Natural killer cell (primary cell): ENCODE results near the gene ISCA1. TPM values are rescaled to one million over a fixed set of nuclear protein-coding genes. Genes with fewer than 3 reads are reported as not detected.

Experiments used
- ATAC-seq, 3 donors: fragments of 150-1000 bp in 2 of 3; fragments of 200-7000 bp in 1 of 3; cut with Tn5 transposase; 1 replicate in 1 of 3; 2 replicates in 2 of 3; pipeline ENCODE4 v1.10.0; 2021; ENCODE audit warnings: mild to moderate bottlenecking in 2 of 3, moderate library complexity in 2 of 3
- DNase-seq, 2 donors: peaks; one replicate each; pipeline versions ENCODE4 v3.0.0 to v3.0.0-alpha.2; 2013 to 2021; ENCODE audit warnings: mixed read lengths in 1 of 2
- H3K27ac ChIP-seq: one replicate; pipeline ENCODE4 v1.5.1; 2013; ENCODE audit warnings: mild to moderate bottlenecking, low read length
- H3K27me3 ChIP-seq: one replicate; pipeline ENCODE4 v1.6.1; 2013; ENCODE audit warnings: low read length; ENCODE audit not compliant: control insufficient read depth, insufficient read depth
- H3K36me3 ChIP-seq: one replicate; pipeline ENCODE4 v1.6.1; 2013; ENCODE audit warnings: low read length; ENCODE audit not compliant: control insufficient read depth, insufficient read depth
- H3K4me1 ChIP-seq: one replicate; pipeline ENCODE4 v1.6.1; 2013; ENCODE audit warnings: low read length; ENCODE audit not compliant: control insufficient read depth, insufficient read depth
- H3K4me3 ChIP-seq: one replicate; pipeline ENCODE4 v1.5.1; 2013; ENCODE audit warnings: low read length
- H3K9me3 ChIP-seq: one replicate; pipeline ENCODE4 v1.6.1; 2013; ENCODE audit warnings: low read length; ENCODE audit not compliant: control insufficient read depth, insufficient read depth
- H3K27ac Mint-ChIP-seq, 2 donors: one replicate each; pipeline ENCODE4 v1.8.0; 2022; ENCODE audit warnings: mild to moderate bottlenecking in 2 of 2, mixed read lengths in 2 of 2, moderate library complexity in 1 of 2
- H3K27me3 Mint-ChIP-seq, 2 donors: one replicate each; pipeline ENCODE4 v1.8.0; 2022; ENCODE audit warnings: low read depth in 2 of 2, mixed read lengths in 2 of 2
- H3K36me3 Mint-ChIP-seq: one replicate; pipeline ENCODE4 v1.8.0; 2022; ENCODE audit warnings: mixed read lengths
- H3K4me1 Mint-ChIP-seq, 2 donors: one replicate each; pipeline ENCODE4 v1.8.0; 2022; ENCODE audit warnings: mixed read lengths in 2 of 2
- H3K4me3 Mint-ChIP-seq: one replicate; pipeline ENCODE4 v1.8.0; 2022; ENCODE audit warnings: mild to moderate bottlenecking, moderate library complexity, mixed read lengths
- H3K9me3 Mint-ChIP-seq, 2 donors: one replicate each; pipeline ENCODE4 v1.8.0; 2022; ENCODE audit warnings: mixed read lengths in 2 of 2
- WGBS: methylation state at CpG from one replicate; pipeline ENCODE4 v1.1.7; 2013; ENCODE audit warnings: missing lambda C conversion rate; ENCODE audit not compliant: insufficient coverage; 5-methylcytosine and 5-hydroxymethylcytosine counted together
- intact Hi-C: fragments of 100-400 bp; cut with micrococcal nuclease; formaldehyde crosslinking; loops from one replicate; pipeline ENCODE4 v1.14.2; 2022
- total RNA-seq, 4 donors: library from RNA; stranded (reverse); fragments of 120-200 nt in 1 of 4; gene quantifications; one replicate each; pipeline versions ENCODE4 v1.2.3 to v1.2.4, GENCODE V29; 2013 to 2022
- TF ChIP-seq, protein P1 (sequence below): fragments of 200-600 bp; IDR thresholded peaks from one replicate; pipeline ENCODE4 v1.8.0; 2022; ENCODE audit warnings: antibody characterized with exemption

ISCA1 gene
- total RNA-seq, 3 donors from 2014 or later (not counting 1 experiment from before 2014, with no cell fraction given): 57.3 to 67.6 (median 63.4) TPM

DNA sequence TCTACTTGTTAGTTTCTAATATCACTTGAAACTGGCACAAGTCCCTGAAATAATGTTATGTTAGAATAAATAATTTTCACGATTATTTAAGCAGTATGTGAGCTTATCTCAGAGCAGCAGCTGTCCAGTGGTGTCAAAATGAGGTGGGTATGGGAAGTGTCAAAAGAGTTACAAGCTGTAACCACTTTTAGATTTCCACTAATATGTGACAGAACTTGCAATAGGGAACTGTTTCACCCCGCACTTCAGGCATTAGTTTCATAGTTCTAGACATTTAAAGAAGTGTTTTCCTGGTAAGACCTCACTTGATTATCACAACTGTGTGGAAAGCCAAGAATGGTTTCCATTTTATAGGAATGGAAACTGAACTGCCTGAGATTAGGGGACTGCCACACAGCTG, 2.9 kb upstream of the ISCA1 start:
- TF ChIP-seq, protein P1, sequence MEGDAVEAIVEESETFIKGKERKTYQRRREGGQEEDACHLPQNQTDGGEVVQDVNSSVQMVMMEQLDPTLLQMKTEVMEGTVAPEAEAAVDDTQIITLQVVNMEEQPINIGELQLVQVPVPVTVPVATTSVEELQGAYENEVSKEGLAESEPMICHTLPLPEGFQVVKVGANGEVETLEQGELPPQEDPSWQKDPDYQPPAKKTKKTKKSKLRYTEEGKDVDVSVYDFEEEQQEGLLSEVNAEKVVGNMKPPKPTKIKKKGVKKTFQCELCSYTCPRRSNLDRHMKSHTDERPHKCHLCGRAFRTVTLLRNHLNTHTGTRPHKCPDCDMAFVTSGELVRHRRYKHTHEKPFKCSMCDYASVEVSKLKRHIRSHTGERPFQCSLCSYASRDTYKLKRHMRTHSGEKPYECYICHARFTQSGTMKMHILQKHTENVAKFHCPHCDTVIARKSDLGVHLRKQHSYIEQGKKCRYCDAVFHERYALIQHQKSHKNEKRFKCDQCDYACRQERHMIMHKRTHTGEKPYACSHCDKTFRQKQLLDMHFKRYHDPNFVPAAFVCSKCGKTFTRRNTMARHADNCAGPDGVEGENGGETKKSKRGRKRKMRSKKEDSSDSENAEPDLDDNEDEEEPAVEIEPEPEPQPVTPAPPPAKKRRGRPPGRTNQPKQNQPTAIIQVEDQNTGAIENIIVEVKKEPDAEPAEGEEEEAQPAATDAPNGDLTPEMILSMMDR: no peak
- intact Hi-C loops: loop anchor here (10.0 kb wide), 1 partner anchor 80 kb away; no protein-coding TSS in a partner anchor
- Histone ChIP-seq H3K36me3 (peaks cover 21% of the 10 kb centered on the region), H3K27ac (no peak overlapping the region), H3K9me3 (no peaks in the 10 kb centered on the region), H3K4me3 (no peak overlapping the region), H3K27me3 (no peaks in the 10 kb centered on the region), H3K4me1 (peaks cover 17% of the 10 kb centered on the region)
- Mint-ChIP-seq H3K27ac (peak overlapping the region; percentile 62 to 95), H3K4me3 (no peak overlapping the region), H3K4me1 (peaks cover 22 to 26% of the 10 kb centered on the region in 2 donors), H3K27me3 (no peaks in the 10 kb centered on the region), H3K9me3 (no peaks in the 10 kb centered on the region), H3K36me3 (no peaks in the 10 kb centered on the region)
- DNase-seq (no peak), ATAC-seq (no peak)
- WGBS: 55% methylated on average over 2 of the region's 2 CpGs

DNA sequence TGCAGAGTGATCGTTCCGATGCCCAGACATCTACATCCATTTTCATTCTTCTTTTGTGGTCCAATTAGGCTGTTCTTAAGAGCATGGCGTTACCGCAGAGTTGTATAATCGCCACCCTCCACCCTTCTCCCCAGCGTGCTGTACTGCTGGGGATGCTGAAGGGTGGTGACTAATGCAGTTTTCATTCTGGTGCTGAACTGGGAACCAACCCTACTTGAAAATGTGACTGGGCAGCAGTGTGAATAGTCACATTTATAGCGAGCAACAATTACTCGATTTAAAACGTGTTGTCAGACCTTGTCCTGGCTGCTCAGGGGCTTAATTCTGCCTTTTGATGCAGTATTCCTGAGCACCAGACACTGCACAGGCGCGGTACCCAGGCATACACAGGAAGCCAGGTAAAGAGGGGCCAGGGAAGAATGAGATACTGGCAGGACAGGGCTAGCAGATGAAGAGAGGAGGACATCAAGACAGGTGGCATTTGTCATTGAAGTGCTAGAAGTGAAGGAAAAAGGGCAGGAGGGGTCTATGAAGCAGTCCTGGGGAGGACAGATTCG, 719 bp upstream of the ISCA1 start:
- H3K9me3 Mint-ChIP-seq: no peaks in the 10 kb centered on the region
- no peak for DNase-seq
- no peaks in the 10 kb centered on the region for H3K36me3 Mint-ChIP-seq
- Histone ChIP-seq H3K9me3 (no peaks in the 10 kb centered on the region), H3K4me3 (peak overlapping the region; percentile 87), H3K27ac (peak overlapping the region; percentile 98), H3K27me3 (no peaks in the 10 kb centered on the region), H3K36me3 (peaks cover 11% of the 10 kb centered on the region), H3K4me1 (peaks cover 17% of the 10 kb centered on the region)
- ATAC-seq: peak; percentile 49 to 65 (median 52)
- TF ChIP-seq, protein P1: no peak
- no peaks in the 10 kb centered on the region for H3K27me3 Mint-ChIP-seq
- peak overlapping the region; percentile 95 to 98 for H3K27ac Mint-ChIP-seq
- peaks cover 34 to 37% of the 10 kb centered on the region in 2 donors for H3K4me1 Mint-ChIP-seq
- 19% methylated on average over 9 of the region's 12 CpGs for WGBS
- intact Hi-C loops: loop anchor here (1.0 to 10.0 kb wide), 4 partner anchors 54 to 342 kb away; partner anchors contain the start of genes NAA35 and TUT7
- peak overlapping the region; percentile 93 for H3K4me3 Mint-ChIP-seq

DNA sequence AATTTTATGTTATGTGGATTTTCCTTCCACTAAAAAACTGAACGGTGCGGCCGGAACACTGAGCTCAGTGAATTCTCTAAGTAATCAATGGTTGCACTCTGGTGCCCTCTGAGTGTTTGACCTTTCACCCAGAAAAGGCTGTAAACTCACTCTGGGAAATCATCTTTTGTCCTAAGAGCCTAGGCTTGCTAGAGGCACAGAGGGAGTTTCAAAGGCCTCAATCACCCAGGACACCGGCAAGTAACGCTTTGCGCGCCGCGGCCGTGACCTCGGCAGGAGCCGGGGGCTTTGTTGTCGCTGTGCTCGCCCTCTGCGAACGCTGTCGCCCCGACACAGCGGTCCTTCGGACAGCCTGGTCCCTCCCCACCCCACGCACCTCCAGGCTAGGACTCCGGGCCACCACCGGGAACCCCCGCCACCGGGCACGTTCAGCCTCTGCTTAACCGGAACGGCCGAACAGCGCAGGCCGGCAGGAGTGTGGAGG, 703 bp downstream of the ISCA1 start:
- intact Hi-C loops: loop anchor here (1.0 to 10.0 kb wide), 4 partner anchors 56 to 341 kb away; partner anchors contain the start of genes NAA35 and TUT7
- peaks cover 5% of the 10 kb centered on the region for H3K36me3 ChIP-seq
- H3K4me3 ChIP-seq: peak overlapping the region; percentile 87
- H3K27ac Mint-ChIP-seq: peak overlapping the region; percentile 95 to 98
- no peaks in the 10 kb centered on the region for H3K9me3 Mint-ChIP-seq
- H3K36me3 Mint-ChIP-seq: no peaks in the 10 kb centered on the region
- H3K4me3 Mint-ChIP-seq: peak overlapping the region; percentile 93
- no peaks in the 10 kb centered on the region for H3K9me3 ChIP-seq
- no peaks in the 10 kb centered on the region for H3K27me3 Mint-ChIP-seq
- DNase-seq (no peak), ATAC-seq (no peak)
- WGBS: 2% methylated on average over 31 of the region's 31 CpGs
- peaks cover 38 to 42% of the 10 kb centered on the region in 2 donors for H3K4me1 Mint-ChIP-seq
- H3K4me1 ChIP-seq: peaks cover 17% of the 10 kb centered on the region
- H3K27ac ChIP-seq: peak overlapping the region; percentile 98
- TF ChIP-seq, protein P1: no peak
- no peaks in the 10 kb centered on the region for H3K27me3 ChIP-seq
